Subcutaneous adipose tissue (tissue), 4 donors: ENCODE results near the gene MASP1. TPM values are rescaled to one million over a fixed set of nuclear protein-coding genes. Genes with fewer than 3 reads are reported as not detected.

Source experiments
- total RNA-seq, 4 donors: library from RNA; depleted of rRNA; stranded (reverse); fragments of >200 nt; gene quantifications; one replicate each; pipeline ENCODE4 v1.1.0, GENCODE V29; 2016
- TF ChIP-seq, protein P1 (sequence below): fragments of 450-650 bp; IDR thresholded peaks from one replicate; pipeline ENCODE4 v1.5.1; 2016; ENCODE audit warnings: low read depth, mild to moderate bottlenecking, control low read depth, antibody characterized with exemption, moderate library complexity

MASP1 gene
- total RNA-seq, 4 donors from 2014 or later = 1.5 to 20.4 (median 7.6) TPM

DNA sequence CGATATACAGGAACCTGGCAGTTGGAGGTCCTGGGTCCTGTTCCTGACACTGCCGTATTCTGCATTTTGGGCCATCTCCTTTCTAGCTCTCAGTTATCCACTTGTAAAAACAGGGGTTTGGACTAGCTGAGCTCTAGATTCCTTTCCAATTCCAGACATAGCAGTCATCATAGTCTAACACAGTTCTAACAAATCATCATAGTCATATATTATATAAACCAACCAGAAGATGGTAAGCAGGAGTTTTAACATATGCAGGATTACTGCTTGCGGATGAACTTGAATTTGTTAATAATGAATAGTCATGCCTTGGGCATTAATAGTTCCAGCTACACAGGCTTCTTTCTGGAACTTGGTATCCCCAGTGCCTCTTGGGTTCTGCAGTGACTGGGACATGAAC lies 26.6 kb downstream of the MASP1 start:
- TF ChIP-seq, protein P1, sequence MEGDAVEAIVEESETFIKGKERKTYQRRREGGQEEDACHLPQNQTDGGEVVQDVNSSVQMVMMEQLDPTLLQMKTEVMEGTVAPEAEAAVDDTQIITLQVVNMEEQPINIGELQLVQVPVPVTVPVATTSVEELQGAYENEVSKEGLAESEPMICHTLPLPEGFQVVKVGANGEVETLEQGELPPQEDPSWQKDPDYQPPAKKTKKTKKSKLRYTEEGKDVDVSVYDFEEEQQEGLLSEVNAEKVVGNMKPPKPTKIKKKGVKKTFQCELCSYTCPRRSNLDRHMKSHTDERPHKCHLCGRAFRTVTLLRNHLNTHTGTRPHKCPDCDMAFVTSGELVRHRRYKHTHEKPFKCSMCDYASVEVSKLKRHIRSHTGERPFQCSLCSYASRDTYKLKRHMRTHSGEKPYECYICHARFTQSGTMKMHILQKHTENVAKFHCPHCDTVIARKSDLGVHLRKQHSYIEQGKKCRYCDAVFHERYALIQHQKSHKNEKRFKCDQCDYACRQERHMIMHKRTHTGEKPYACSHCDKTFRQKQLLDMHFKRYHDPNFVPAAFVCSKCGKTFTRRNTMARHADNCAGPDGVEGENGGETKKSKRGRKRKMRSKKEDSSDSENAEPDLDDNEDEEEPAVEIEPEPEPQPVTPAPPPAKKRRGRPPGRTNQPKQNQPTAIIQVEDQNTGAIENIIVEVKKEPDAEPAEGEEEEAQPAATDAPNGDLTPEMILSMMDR = no peak

DNA sequence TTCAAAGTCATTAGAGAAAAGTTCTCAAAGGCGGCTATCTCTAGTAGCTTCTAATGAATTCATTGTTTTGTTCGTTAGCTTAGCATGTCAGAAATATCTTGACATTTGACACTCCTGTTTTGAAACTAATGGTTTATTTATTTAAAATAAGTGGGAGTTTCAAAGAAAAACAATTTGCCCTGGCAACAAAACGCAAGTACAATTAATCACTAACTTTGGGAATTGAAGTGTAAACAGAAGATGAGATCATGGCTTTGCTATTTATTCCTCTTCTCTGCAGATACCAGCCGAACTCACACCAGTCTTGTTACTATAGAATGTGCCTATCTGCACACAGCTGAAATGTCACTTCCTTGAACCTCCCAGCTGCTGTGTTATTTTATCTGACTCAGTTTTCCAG lies 27.5 kb downstream of the MASP1 start:
- TF ChIP-seq, protein P1 = no peak

DNA sequence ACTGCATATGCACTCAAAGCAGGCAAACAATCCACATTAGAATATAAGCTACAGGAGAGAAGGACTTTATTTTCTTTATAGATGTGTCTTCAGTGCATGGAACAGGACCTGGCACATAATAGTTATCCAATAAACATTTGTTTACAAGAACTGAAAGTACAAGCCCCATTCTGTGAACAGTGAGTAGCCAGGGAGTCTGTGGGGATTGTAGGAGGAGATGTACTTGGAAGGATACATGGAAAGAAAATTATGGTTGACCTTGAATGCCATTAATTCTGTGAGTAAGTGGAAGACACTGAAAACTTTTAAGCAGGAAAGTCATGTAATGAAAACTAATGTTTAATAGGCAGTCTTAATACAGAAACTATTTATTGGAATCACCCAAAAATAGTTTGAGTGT lies 28.3 kb downstream of the MASP1 start:
- TF ChIP-seq, protein P1 = no peak

DNA sequence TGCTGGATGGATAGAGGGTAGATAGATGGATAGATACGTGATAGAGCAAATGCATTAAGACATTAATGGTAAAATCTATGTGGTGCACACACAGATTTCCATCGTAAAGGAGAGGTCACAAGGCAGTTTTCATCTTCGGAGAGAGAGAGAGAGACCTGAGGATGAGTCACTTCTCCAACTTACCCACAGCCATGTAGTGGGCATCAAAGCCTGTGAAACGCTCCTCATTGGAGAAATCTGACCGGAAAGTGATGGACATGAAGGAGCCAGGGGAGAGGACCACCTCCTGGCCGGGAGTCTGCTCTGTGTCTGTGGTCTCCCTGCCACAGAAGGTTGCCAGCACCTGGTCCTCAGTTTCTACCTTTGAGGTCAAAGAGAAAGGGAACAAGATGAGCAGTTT lies 29.2 kb downstream of the MASP1 start:
- TF ChIP-seq, protein P1 = no peak

- TF ChIP-seq, protein P1 = no peak
These were observed 30.0 kb downstream of the MASP1 start for GRCh38 chr3:187261541-187261969.

GRCh38 chr3:187259171-187259570 lies 32.4 kb downstream of the MASP1 start:
- TF ChIP-seq, protein P1 = no peak

- TF ChIP-seq, protein P1 = no peak
These were observed 33.4 kb downstream of the MASP1 start for GRCh38 chr3:187257992-187258692.
